Breast epithelium (tissue), 3 donors: ENCODE results near the gene PTPN9.

Source experiments
- CTCF ChIP-seq, 3 donors: fragments of 450-650 bp; IDR thresholded peaks; one replicate each; pipeline ENCODE4 v1.5.1; 2016 to 2017; ENCODE audit warnings: antibody characterized with exemption in 3 of 3, mild to moderate bottlenecking in 3 of 3, moderate library complexity in 3 of 3
- POLR2A ChIP-seq: fragments of 450-650 bp; IDR thresholded peaks from one replicate; pipeline ENCODE4 v1.6.1; 2016; ENCODE audit warnings: antibody characterized with exemption, mild to moderate bottlenecking, moderate library complexity

- TF ChIP-seq POLR2A (no peak), CTCF (IDR thresholded peaks at IDR 0.05) (no peak)
These were observed 34.1 kb downstream of the PTPN9 start for GRCh38 chr15:75545064-75545463.
